HepG2 (cell line): ENCODE measurements around the gene PLAA.

Source experiments
- ARHGAP35 ChIP-seq: sonication (generic); formaldehyde crosslinking; IDR thresholded peaks from 2 replicates; pipeline ENCODE4 v1.9.0; 2022; ENCODE audit warnings: mild to moderate bottlenecking, inconsistent platforms, moderate library complexity, missing genetic modification reagents, borderline replicate concordance
- DMTF1 ChIP-seq: sonication (generic); formaldehyde crosslinking; IDR thresholded peaks from 2 replicates; pipeline ENCODE4 v1.4.0; 2020; ENCODE audit warnings: mild to moderate bottlenecking, missing genetic modification reagents
- ESRRA ChIP-seq: sonication (generic); formaldehyde crosslinking; IDR thresholded peaks from 2 replicates; pipeline ENCODE4 v1.5.1; 2020; ENCODE audit warnings: mild to moderate bottlenecking, low read depth, missing genetic modification reagents
- HDAC6 ChIP-seq: fragments of 200-600 bp; sonication (generic); IDR thresholded peaks from 2 replicates; pipeline ENCODE4 v1.7.0; 2017; ENCODE audit warnings: mild to moderate bottlenecking, antibody characterized with exemption, low read length, low read depth
- POLR2A ChIP-seq, 2 experiments: IDR thresholded peaks; 2 replicates each; pipeline ENCODE4 v1.6.1; 2011; ENCODE audit warnings: low read depth in 2 of 2, low read length in 2 of 2, mild to moderate bottlenecking in 1 of 2, moderate library complexity in 1 of 2; ENCODE audit not compliant: insufficient read depth in 1 of 2
- SUZ12 ChIP-seq: fragments of 150-350 bp; IDR thresholded peaks from 2 replicates; pipeline ENCODE4 v1.6.1; 2014; ENCODE audit warnings: low read depth, low read length
- TAF1 ChIP-seq: sonication (generic); formaldehyde crosslinking; IDR thresholded peaks from 2 replicates; pipeline ENCODE4 v1.4.0; 2020; ENCODE audit warnings: missing genetic modification reagents
- ZFP91 ChIP-seq: sonication (generic); formaldehyde crosslinking; IDR thresholded peaks from 2 replicates; pipeline ENCODE4 v1.9.0; 2022; ENCODE audit warnings: missing genetic modification reagents, mild to moderate bottlenecking, borderline replicate concordance
- ZFX ChIP-seq: sonication (generic); formaldehyde crosslinking; IDR thresholded peaks from 2 replicates; pipeline ENCODE4 v1.4.0; 2020; ENCODE audit warnings: mild to moderate bottlenecking, low read depth, missing genetic modification reagents, moderate library complexity
- ZNF878 ChIP-seq: sonication (generic); formaldehyde crosslinking; IDR thresholded peaks from 2 replicates; pipeline ENCODE4 v1.8.1; 2023; ENCODE audit warnings: mild to moderate bottlenecking, missing genetic modification reagents, moderate library complexity

GRCh38 chr9:26919698-26920097 lies 27.3 kb downstream of the PLAA start:
- TF ChIP-seq ESRRA (no peak), DMTF1 (no peak), HDAC6 (no peak), ZNF878 (CRISPR knock-in tag) (no peak), TAF1 (CRISPR knock-in tag) (no peak), ZFP91 (CRISPR knock-in tag) (no peak), SUZ12 (no peak), POLR2A (IDR thresholded peaks at IDR 0.05; ENCODE audit: insufficient read depth in 1 of 2, low read depth in 2 of 2, low read length in 2 of 2) (no peak), ARHGAP35 (no peak), ZFX (CRISPR knock-in tag) (no peak)
